K562 (cell line): ENCODE data around the gene DIPK1A. TPM values are rescaled to one million over a fixed set of nuclear protein-coding genes. Genes with fewer than 3 reads are reported as not detected.

Experiments used
- ATAC-seq: fragments of 200-7000 bp; cut with Tn5 transposase; 3 replicates; pipeline ENCODE4 v1.9.1; 2020; ENCODE audit warnings: moderate library complexity
- BruUV-seq: library from RNA; stranded (reverse); fragments of 400-500 nt; replicated peaks from 2 replicates; lab custom pipeline; 2021; lab: Mats Ljungman, UMichigan
- CTCF ChIA-PET: fragments of 300-600 bp; formaldehyde crosslinking; extraction: SDS; loops from one replicate; lab custom pipeline; 2021; ENCODE audit warnings: low intra/inter-chr PET ratio; lab: Yijun Ruan, JAX
- POLR2A ChIA-PET: fragments of 300-600, 350-650 bp; sonication (Branson Sonifier 250); formaldehyde crosslinking; extraction: SDS; loops from one replicate; lab custom pipeline; 2021; ENCODE audit warnings: antibody characterized with exemption, inconsistent platforms; lab: Yijun Ruan, JAX
- DNase-seq, 4 experiments: peaks; one replicate each; pipeline versions ENCODE4 v3.0.0 to v3.0.0-alpha.2; 2011 to 2018; ENCODE audit warnings: low spot score in 3 of 4, mixed read lengths in 3 of 4; ENCODE audit errors: extremely low read depth in 1 of 4
- FAIRE-seq: peaks from 2 replicates; lab custom pipeline; 2011; peaks lifted over from hg19 to GRCh38; lab: Jason Lieb, UNC
- H2AFZ ChIP-seq: 2 replicates; pipeline ENCODE4 v1.6.0; 2011; ENCODE audit warnings: low read depth, low read length, control low read depth, inconsistent platforms
- H3K27ac ChIP-seq: fragments of 200-600 bp; 3 replicates; pipeline ENCODE4 v1.8.0; 2011; ENCODE audit warnings: low read depth, mild to moderate bottlenecking, control low read depth, inconsistent platforms, low read length, moderate library complexity, mixed read lengths; ENCODE audit errors: extremely low read depth
- H3K27me3 ChIP-seq, 2 experiments: fragments of 300-600 bp in 1 of 2; 2 replicates in 1 of 2; 3 replicates in 1 of 2; pipeline versions ENCODE4 v1.6.0 to v1.8.0; 2011; ENCODE audit warnings: inconsistent platforms in 2 of 2, low read length in 2 of 2, mild to moderate bottlenecking in 1 of 2, mixed read lengths in 1 of 2, moderate library complexity in 1 of 2; ENCODE audit not compliant: control insufficient read depth in 2 of 2, insufficient read depth in 2 of 2
- H3K36me3 ChIP-seq: fragments of 300-600 bp; 3 replicates; pipeline ENCODE4 v1.8.0; 2011; ENCODE audit warnings: mild to moderate bottlenecking, low read length, inconsistent platforms; ENCODE audit not compliant: control insufficient read depth, insufficient read depth
- H3K4me1 ChIP-seq, 2 experiments: fragments of 200-600 bp in 1 of 2; replicated peaks in 1 of 2; 2 replicates in 1 of 2; 3 replicates in 1 of 2; pipeline versions ENCODE4 v1.5.1 to v1.8.0; 2011; ENCODE audit warnings: inconsistent platforms in 2 of 2, low read length in 2 of 2, mild to moderate bottlenecking in 1 of 2, mixed read lengths in 1 of 2, moderate library complexity in 1 of 2; ENCODE audit not compliant: control insufficient read depth in 2 of 2, insufficient read depth in 2 of 2
- H3K4me2 ChIP-seq: 2 replicates; pipeline ENCODE4 v1.6.1; 2011; ENCODE audit warnings: low read length, control low read depth, inconsistent platforms, mixed read lengths; ENCODE audit not compliant: insufficient read depth
- H3K4me3 ChIP-seq: fragments of 200-600 bp; sonication (generic), shearing (Covaris generic); 2 replicates; pipeline ENCODE4 v1.5.1; 2016; ENCODE audit warnings: control low read depth, inconsistent platforms
- H3K79me2 ChIP-seq: fragments of 200-600 bp; 3 replicates; pipeline ENCODE4 v1.8.0; 2011; ENCODE audit warnings: low read length, inconsistent platforms; ENCODE audit not compliant: control insufficient read depth, insufficient read depth
- H3K9ac ChIP-seq, 2 experiments: 2 replicates each; pipeline versions ENCODE4 v1.6.0 to v1.6.1; 2011; ENCODE audit warnings: low read depth in 2 of 2, low read length in 2 of 2, control low read depth in 1 of 2, inconsistent platforms in 1 of 2, mild to moderate bottlenecking in 1 of 2, mixed read lengths in 1 of 2; ENCODE audit not compliant: insufficient read depth in 1 of 2
- H3K9me1 ChIP-seq: one replicate; pipeline ENCODE4 v1.6.0; 2011; ENCODE audit warnings: inconsistent platforms, mild to moderate bottlenecking, low read length, moderate library complexity; ENCODE audit not compliant: control insufficient read depth, insufficient read depth
- H3K9me3 ChIP-seq: replicated peaks from 2 replicates; pipeline ENCODE4 v1.5.1; 2011; ENCODE audit warnings: low read depth, low read length, inconsistent platforms; ENCODE audit not compliant: control insufficient read depth, insufficient read depth
- H4K20me1 ChIP-seq: replicated peaks from 2 replicates; pipeline ENCODE4 v1.6.1; 2011; ENCODE audit warnings: low read length, inconsistent platforms, mixed read lengths; ENCODE audit not compliant: control insufficient read depth, insufficient read depth
- EP400 ChIP-seq: fragments of 450-650 bp; IDR thresholded peaks from 2 replicates; pipeline ENCODE4 v1.6.1; 2017; ENCODE audit warnings: antibody characterized with exemption, mild to moderate bottlenecking, moderate library complexity
- KHSRP ChIP-seq: fragments of 450-650 bp; IDR thresholded peaks from 2 replicates; pipeline ENCODE4 v1.6.1; 2017
- KLF16 ChIP-seq: IDR thresholded peaks from 2 replicates; pipeline ENCODE4 v1.6.1; 2016; ENCODE audit warnings: antibody characterized with exemption
- NFRKB ChIP-seq: fragments of 450-650 bp; IDR thresholded peaks from 2 replicates; pipeline ENCODE4 v1.6.1; 2016; ENCODE audit warnings: low read depth
- RBM15 ChIP-seq: fragments of 200-400 bp; formaldehyde crosslinking; IDR thresholded peaks from 2 replicates; pipeline ENCODE4 v1.6.1; 2018; ENCODE audit warnings: mild to moderate bottlenecking, low read length, moderate library complexity; ENCODE audit not compliant: insufficient read depth
- SIX5 ChIP-seq, 2 experiments: IDR thresholded peaks; 2 replicates each; pipeline ENCODE4 v1.6.1; 2011; ENCODE audit warnings: low read length in 2 of 2, borderline replicate concordance in 1 of 2, low read depth in 1 of 2, mild to moderate bottlenecking in 1 of 2, moderate library complexity in 1 of 2; ENCODE audit not compliant: insufficient read depth in 1 of 2
- SP1 ChIP-seq: sonication (generic); formaldehyde crosslinking; IDR thresholded peaks from 2 replicates; pipeline ENCODE4 v1.8.1; 2022; ENCODE audit warnings: mild to moderate bottlenecking, missing genetic modification reagents
- TAL1 ChIP-seq: fragments of 450-650 bp; IDR thresholded peaks from 2 replicates; pipeline ENCODE4 v1.6.1; 2016; ENCODE audit warnings: mild to moderate bottlenecking
- ZNF695 ChIP-seq: fragments of 450-650 bp; formaldehyde crosslinking; IDR thresholded peaks from 2 replicates; pipeline ENCODE4 v1.4.0; 2020; ENCODE audit warnings: mild to moderate bottlenecking, moderate library complexity
- WGBS: fragments of 100-300 bp; shearing (Covaris generic); methylation state at CpG from one replicate; pipeline ENCODE4 v1.1.6; 2016; ENCODE audit warnings: low coverage, mixed read lengths; ENCODE audit not compliant: insufficient coverage; ENCODE audit errors: missing lambda C conversion rate; 5-methylcytosine and 5-hydroxymethylcytosine counted together
- in situ Hi-C: fragments of 300-500 bp; cut with MboI; formaldehyde crosslinking; loops from 4 replicates; pipeline ENCODE4 v1.15.0; 2018; ENCODE audit warnings: inconsistent platforms, mixed read lengths
- intact Hi-C: fragments of 100-400 bp; cut with micrococcal nuclease; formaldehyde crosslinking; loops from 2 replicates; pipeline ENCODE4 v1.14.2; 2022
- polyA plus RNA-seq, 8 experiments: library from polyadenylated mRNA; depleted of rRNA in 4 of 8; stranded (reverse) in 5 of 8; unstranded in 3 of 8; fragments of >200 nt; fragmentation: Nextera tagmentation in 2 of 8; fragmentation: Illumina TruSeq in 1 of 8; extraction: Ambion mirVana in 2 of 8; extraction: Trizol in 1 of 8; gene quantifications; 2 replicates each; pipeline versions ENCODE4 v1.2.1 to v1.2.3, GENCODE V29; 2011 to 2014; ENCODE audit warnings: inconsistent platforms in 1 of 8, missing spikeins in 1 of 8
- total RNA-seq, 7 experiments: library from RNA; depleted of rRNA in 6 of 7; stranded (reverse); fragments of >200 nt in 6 of 7; fragmentation: Illumina TruSeq in 2 of 7; extraction: Trizol in 2 of 7; gene quantifications; 2 replicates each; pipeline versions ENCODE4 v1.2.1 to v1.2.3, GENCODE V29; 2011 to 2021; ENCODE audit warnings: low replicate concordance in 1 of 7
- TF ChIP-seq, protein P1 (sequence below): fragments of 450-650 bp; formaldehyde crosslinking; IDR thresholded peaks from 2 replicates; pipeline ENCODE4 v1.4.0; 2020; ENCODE audit warnings: mild to moderate bottlenecking, mixed read lengths
- TF ChIP-seq, protein P2 (sequence below), 2 experiments: fragments of 450-650 bp in 1 of 2; sonication (generic) in 1 of 2; formaldehyde crosslinking in 1 of 2; IDR thresholded peaks in 1 of 2; conservative IDR thresholded peaks in 1 of 2; 2 replicates each; pipeline versions ENCODE4 v1.6.1 to v1.8.1; 2016 to 2023; ENCODE audit warnings: mild to moderate bottlenecking in 2 of 2, moderate library complexity in 2 of 2, inconsistent platforms in 1 of 2, missing genetic modification reagents in 1 of 2
- TF ChIP-seq, protein P3 (sequence below): fragments of 450-650 bp; formaldehyde crosslinking; IDR thresholded peaks from 2 replicates; pipeline ENCODE4 v1.4.0; 2020; ENCODE audit warnings: mild to moderate bottlenecking, moderate library complexity
- TF ChIP-seq, protein P4 (sequence below): fragments of 450-650 bp; formaldehyde crosslinking; IDR thresholded peaks from 2 replicates; pipeline ENCODE4 v1.4.0; 2022; ENCODE audit warnings: missing genetic modification characterization
- TF ChIP-seq, protein P5 (sequence below): fragments of 250-450 bp; sonication (Bioruptor Pico); IDR thresholded peaks from 2 replicates; pipeline ENCODE4 v1.5.0; 2022; ENCODE audit warnings: mild to moderate bottlenecking

The DIPK1A gene
- total and polyA plus RNA-seq, 9 of the 15 experiments (the other 6 are each of a cell fraction or from before 2014, with no cell fraction given) = 0.54 to 2.5 (median 1.3) TPM

DNA sequence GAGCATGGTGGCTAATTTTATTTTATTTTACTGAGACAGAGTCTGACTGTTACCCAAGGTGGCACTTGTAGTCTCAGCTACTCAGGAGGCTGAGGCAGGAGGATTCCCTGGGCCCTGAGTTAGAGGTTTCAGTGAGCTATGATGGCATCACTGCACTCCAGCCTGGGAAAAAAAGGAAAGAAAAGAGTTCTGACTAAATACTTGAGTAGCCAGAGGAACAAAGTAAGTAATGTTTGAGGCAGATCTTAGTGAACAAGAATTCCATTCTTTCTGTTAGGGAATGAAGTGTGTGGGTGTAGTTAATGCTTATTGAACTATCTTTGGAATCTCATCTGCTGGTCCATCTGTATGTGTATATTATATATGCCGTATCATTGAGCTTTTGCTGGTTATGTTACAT, 163.3 kb downstream of the DIPK1A start:
- Histone ChIP-seq H3K36me3 (no peaks in the 10 kb centered on the region), H3K4me1 (peaks cover under 1 to 2% of the 10 kb centered on the region in 2 experiments; a peak in 3 of 5 replicates), H3K27me3 (no peaks in the 10 kb centered on the region), H3K9ac (no peak overlapping the region), H3K9me3 (no peaks in the 10 kb centered on the region), H2AFZ (no peak overlapping the region), H3K4me2 (no peak overlapping the region), H3K9me1 (no peaks in the 10 kb centered on the region), H3K4me3 (no peak overlapping the region), H3K79me2 (no peaks in the 10 kb centered on the region), H4K20me1 (no peaks in the 10 kb centered on the region), H3K27ac (no peak overlapping the region)
- no peak for ATAC-seq
- WGBS = 24% methylated on average over 1 of the region's 1 CpG
- ChIA-PET CTCF (no interaction called here), POLR2A (interaction anchor here (1.2 to 1.9 kb wide), 3 partner anchors 11 to 34 kb away, joined by 4 to 12 read pairs (median 4); partner anchors contain the start of genes EVI5 and RPL5)
- FAIRE-seq = no peak
- no peak for DNase-seq
- no TSS peak for BruUV-seq
- intact Hi-C loops (no loop called here), in situ Hi-C loops (no loop called here)
- TF ChIP-seq, protein P1, sequence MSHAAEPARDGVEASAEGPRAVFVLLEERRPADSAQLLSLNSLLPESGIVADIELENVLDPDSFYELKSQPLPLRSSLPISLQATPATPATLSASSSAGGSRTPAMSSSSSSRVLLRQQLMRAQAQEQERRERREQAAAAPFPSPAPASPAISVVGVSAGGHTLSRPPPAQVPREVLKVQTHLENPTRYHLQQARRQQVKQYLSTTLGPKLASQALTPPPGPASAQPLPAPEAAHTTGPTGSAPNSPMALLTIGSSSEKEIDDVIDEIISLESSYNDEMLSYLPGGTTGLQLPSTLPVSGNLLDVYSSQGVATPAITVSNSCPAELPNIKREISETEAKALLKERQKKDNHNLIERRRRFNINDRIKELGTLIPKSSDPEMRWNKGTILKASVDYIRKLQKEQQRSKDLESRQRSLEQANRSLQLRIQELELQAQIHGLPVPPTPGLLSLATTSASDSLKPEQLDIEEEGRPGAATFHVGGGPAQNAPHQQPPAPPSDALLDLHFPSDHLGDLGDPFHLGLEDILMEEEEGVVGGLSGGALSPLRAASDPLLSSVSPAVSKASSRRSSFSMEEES (CRISPR knock-in tag) = no peak
- TF ChIP-seq, protein P2, sequence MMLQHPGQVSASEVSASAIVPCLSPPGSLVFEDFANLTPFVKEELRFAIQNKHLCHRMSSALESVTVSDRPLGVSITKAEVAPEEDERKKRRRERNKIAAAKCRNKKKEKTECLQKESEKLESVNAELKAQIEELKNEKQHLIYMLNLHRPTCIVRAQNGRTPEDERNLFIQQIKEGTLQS (IDR thresholded peaks at IDR 0.05) = no peak
- TF ChIP-seq, protein P2 (CRISPR knock-in tag; conservative IDR thresholded peaks at IDR 0.05) = no peak
- TF ChIP-seq ZNF695 (CRISPR knock-in tag) (no peak), RBM15 (no peak), SP1 (CRISPR knock-in tag) (no peak), KLF16 (no peak), NFRKB (no peak), KHSRP (no peak), SIX5 (IDR thresholded peaks at IDR 0.05; ENCODE audit: borderline replicate concordance in 1 of 2, insufficient read depth in 1 of 2, low read depth in 1 of 2, low read length in 2 of 2) (no peak), TAL1 (no peak), EP400 (no peak)
- TF ChIP-seq, protein P3, sequence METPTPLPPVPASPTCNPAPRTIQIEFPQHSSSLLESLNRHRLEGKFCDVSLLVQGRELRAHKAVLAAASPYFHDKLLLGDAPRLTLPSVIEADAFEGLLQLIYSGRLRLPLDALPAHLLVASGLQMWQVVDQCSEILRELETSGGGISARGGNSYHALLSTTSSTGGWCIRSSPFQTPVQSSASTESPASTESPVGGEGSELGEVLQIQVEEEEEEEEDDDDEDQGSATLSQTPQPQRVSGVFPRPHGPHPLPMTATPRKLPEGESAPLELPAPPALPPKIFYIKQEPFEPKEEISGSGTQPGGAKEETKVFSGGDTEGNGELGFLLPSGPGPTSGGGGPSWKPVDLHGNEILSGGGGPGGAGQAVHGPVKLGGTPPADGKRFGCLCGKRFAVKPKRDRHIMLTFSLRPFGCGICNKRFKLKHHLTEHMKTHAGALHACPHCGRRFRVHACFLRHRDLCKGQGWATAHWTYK (CRISPR knock-in tag) = no peak
- TF ChIP-seq, protein P4, sequence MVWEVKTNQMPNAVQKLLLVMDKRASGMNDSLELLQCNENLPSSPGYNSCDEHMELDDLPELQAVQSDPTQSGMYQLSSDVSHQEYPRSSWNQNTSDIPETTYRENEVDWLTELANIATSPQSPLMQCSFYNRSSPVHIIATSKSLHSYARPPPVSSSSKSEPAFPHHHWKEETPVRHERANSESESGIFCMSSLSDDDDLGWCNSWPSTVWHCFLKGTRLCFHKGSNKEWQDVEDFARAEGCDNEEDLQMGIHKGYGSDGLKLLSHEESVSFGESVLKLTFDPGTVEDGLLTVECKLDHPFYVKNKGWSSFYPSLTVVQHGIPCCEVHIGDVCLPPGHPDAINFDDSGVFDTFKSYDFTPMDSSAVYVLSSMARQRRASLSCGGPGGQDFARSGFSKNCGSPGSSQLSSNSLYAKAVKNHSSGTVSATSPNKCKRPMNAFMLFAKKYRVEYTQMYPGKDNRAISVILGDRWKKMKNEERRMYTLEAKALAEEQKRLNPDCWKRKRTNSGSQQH = no peak
- TF ChIP-seq, protein P5, sequence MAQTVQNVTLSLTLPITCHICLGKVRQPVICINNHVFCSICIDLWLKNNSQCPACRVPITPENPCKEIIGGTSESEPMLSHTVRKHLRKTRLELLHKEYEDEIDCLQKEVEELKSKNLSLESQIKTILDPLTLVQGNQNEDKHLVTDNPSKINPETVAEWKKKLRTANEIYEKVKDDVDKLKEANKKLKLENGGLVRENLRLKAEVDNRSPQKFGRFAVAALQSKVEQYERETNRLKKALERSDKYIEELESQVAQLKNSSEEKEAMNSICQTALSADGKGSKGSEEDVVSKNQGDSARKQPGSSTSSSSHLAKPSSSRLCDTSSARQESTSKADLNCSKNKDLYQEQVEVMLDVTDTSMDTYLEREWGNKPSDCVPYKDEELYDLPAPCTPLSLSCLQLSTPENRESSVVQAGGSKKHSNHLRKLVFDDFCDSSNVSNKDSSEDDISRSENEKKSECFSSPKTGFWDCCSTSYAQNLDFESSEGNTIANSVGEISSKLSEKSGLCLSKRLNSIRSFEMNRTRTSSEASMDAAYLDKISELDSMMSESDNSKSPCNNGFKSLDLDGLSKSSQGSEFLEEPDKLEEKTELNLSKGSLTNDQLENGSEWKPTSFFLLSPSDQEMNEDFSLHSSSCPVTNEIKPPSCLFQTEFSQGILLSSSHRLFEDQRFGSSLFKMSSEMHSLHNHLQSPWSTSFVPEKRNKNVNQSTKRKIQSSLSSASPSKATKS (CRISPR knock-in tag) = no peak
